Nephron progenitor cell (in vitro differentiated cells): Measurements from ENCODE around the gene CACNA1C.
A peak's percentile ranks its signal among the peaks of the same experiment; 100 is the strongest.

Experiments used
- DNase-seq: peaks from one replicate; pipeline ENCODE4 v3.0.0; 2021
- H3K27ac Mint-ChIP-seq: 2 replicates; pipeline ENCODE4 v1.8.0; 2021; ENCODE audit warnings: mild to moderate bottlenecking, moderate library complexity, mixed read lengths
- H3K27me3 Mint-ChIP-seq: 2 replicates; pipeline ENCODE4 v1.8.0; 2021; ENCODE audit warnings: mild to moderate bottlenecking, low read depth, mixed read lengths; ENCODE audit not compliant: poor library complexity
- H3K36me3 Mint-ChIP-seq: 2 replicates; pipeline ENCODE4 v1.8.0; 2021; ENCODE audit warnings: low read depth, mixed read lengths
- H3K4me1 Mint-ChIP-seq: 2 replicates; pipeline ENCODE4 v1.8.0; 2021; ENCODE audit warnings: mixed read lengths
- H3K4me3 Mint-ChIP-seq: 2 replicates; pipeline ENCODE4 v1.8.0; 2021; ENCODE audit warnings: mild to moderate bottlenecking, moderate library complexity, mixed read lengths
- H3K9me3 Mint-ChIP-seq: 2 replicates; pipeline ENCODE4 v1.8.0; 2021; ENCODE audit warnings: mild to moderate bottlenecking, moderate library complexity, mixed read lengths
- TF ChIP-seq, protein P1 (sequence below): fragments of 200-600 bp; sonication (generic); IDR thresholded peaks from 2 replicates; pipeline ENCODE4 v1.5.0; 2021; ENCODE audit warnings: antibody characterized with exemption

CACNA1C gene

GRCh38 chr12:2432856-2433255, 380.1 kb downstream of the CACNA1C start:
- TF ChIP-seq, protein P1, sequence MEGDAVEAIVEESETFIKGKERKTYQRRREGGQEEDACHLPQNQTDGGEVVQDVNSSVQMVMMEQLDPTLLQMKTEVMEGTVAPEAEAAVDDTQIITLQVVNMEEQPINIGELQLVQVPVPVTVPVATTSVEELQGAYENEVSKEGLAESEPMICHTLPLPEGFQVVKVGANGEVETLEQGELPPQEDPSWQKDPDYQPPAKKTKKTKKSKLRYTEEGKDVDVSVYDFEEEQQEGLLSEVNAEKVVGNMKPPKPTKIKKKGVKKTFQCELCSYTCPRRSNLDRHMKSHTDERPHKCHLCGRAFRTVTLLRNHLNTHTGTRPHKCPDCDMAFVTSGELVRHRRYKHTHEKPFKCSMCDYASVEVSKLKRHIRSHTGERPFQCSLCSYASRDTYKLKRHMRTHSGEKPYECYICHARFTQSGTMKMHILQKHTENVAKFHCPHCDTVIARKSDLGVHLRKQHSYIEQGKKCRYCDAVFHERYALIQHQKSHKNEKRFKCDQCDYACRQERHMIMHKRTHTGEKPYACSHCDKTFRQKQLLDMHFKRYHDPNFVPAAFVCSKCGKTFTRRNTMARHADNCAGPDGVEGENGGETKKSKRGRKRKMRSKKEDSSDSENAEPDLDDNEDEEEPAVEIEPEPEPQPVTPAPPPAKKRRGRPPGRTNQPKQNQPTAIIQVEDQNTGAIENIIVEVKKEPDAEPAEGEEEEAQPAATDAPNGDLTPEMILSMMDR: no peak

GRCh38 chr12:2435511-2435910, 382.7 kb downstream of the CACNA1C start:
- Mint-ChIP-seq H3K9me3 (peaks cover 4% of the 10 kb centered on the region), H3K4me3 (no peak overlapping the region), H3K36me3 (no peaks in the 10 kb centered on the region), H3K27ac (no peak overlapping the region), H3K4me1 (peaks cover 7% of the 10 kb centered on the region), H3K27me3 (peaks cover 17% of the 10 kb centered on the region)
- no peak for DNase-seq
- TF ChIP-seq, protein P1: no peak

More at GRCh38 chr12:2432856-2433255, 380.1 kb downstream of the CACNA1C start:
- Mint-ChIP-seq H3K4me1 (peaks cover 7% of the 10 kb centered on the region), H3K36me3 (no peaks in the 10 kb centered on the region), H3K27ac (no peak overlapping the region), H3K4me3 (no peak overlapping the region), H3K27me3 (peaks cover 19% of the 10 kb centered on the region), H3K9me3 (peaks cover 4% of the 10 kb centered on the region)
- DNase-seq: no peak

DNA sequence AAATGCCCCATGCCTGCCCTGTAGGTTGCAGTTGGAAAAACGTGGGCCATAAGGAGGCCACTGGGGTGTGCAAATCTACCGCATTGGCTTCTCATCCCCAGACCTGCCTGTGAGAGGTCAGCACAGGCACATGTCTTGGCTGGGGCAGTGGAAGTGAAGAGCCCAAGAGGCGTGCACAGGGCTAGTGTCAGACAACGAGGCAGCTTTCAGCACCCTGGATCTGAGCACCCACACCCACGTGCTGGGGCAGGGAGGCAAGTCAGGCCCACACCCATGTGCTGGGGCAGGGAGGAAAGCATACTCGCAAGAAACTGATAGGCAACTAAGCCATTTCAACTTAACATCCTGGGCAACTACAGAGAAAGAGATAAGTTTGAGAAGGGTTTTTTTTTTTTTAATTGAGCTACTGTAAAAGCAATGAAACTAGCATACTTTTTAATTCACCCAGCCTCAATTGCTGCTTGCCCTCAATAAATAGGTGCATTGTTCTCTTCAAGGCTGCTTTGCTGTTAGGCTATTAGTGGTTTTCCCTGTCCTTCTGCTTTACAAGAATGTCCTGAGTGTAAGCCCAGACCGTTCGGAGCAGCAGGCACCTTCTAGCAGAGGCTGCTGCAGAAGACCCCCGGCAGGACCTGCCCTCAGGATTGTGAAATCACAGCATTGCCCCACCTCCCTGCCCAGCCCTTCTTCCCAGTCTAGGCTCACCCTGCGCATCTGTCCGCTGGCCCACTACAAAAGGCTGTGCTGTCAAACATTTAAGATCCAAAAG, 386.7 kb downstream of the CACNA1C start:
- H3K4me1 Mint-ChIP-seq: peaks cover 14% of the 10 kb centered on the region
- TF ChIP-seq, protein P1: no peak
- no peaks in the 10 kb centered on the region for H3K9me3 Mint-ChIP-seq
- DNase-seq: no peak
- no peak overlapping the region for H3K27ac Mint-ChIP-seq
- peaks cover 30% of the 10 kb centered on the region for H3K27me3 Mint-ChIP-seq
- no peak overlapping the region for H3K4me3 Mint-ChIP-seq
- no peaks in the 10 kb centered on the region for H3K36me3 Mint-ChIP-seq

DNA sequence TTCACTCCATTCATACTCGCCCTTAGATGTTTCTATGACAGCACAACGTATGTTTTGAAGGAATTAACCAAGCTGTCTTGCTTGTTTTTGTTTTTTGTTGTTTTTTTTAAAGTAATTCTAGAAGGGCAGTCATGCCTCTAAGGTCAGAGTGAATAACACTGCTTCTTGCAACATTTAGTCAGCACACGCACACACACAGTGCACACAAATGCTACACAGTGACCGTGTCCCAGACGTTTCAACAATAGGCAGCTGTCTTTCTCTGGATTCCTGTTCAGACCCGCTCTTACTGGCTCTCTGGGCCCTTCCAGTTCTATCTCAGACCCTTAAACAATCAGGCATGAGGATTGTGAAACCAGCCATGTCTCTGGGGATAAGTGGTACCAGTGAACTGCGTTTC, 391.0 kb downstream of the CACNA1C start:
- peaks cover 39% of the 10 kb centered on the region for H3K27me3 Mint-ChIP-seq
- DNase-seq: no peak
- no peak overlapping the region for H3K4me3 Mint-ChIP-seq
- H3K4me1 Mint-ChIP-seq: peaks cover 38% of the 10 kb centered on the region
- no peaks in the 10 kb centered on the region for H3K36me3 Mint-ChIP-seq
- no peak overlapping the region for H3K27ac Mint-ChIP-seq
- no peaks in the 10 kb centered on the region for H3K9me3 Mint-ChIP-seq
- TF ChIP-seq, protein P1: no peak

DNA sequence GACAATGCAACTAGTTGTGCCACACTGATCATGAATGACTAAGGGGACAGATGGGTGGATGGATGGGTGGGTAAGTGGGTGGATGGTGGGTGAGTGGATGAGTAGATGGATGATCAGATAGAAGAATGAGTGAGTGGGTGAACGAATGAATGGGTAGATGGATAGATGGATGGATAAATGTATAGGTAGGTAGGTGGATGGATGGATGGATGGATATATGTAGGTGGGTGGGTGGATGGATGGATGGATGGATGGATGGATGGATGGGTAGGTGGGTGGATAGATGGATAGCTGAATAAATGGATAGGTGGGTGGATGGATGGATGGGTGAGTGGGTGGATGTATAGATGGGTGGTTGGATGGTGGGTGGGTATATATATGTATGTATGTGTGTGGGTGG, 393.2 kb downstream of the CACNA1C start:
- DNase-seq: no peak
- Mint-ChIP-seq H3K36me3 (no peaks in the 10 kb centered on the region), H3K27ac (no peak overlapping the region), H3K27me3 (peaks cover 32% of the 10 kb centered on the region), H3K9me3 (no peaks in the 10 kb centered on the region), H3K4me3 (no peak overlapping the region), H3K4me1 (peaks cover 49% of the 10 kb centered on the region)
- TF ChIP-seq, protein P1: no peak

DNA sequence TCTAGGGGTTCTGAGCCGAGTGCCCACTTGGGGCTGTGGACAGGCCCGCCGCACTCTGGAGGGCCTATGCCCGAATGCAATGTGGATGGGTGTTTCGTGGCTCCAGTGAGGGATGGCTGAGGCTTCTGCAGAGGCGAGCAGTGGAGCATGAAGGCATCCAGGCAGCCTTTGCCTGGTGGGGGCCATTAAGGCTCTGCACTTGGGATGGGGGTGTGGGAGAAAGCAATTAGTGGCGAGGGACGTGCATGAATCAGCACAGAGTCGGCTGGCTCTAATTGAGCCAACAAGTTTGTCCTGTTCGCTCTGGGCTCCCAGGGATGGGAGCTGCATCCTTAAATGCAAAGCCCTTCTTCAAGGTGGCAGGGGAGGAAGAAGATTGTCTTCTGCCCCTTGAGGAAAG, 395.1 kb downstream of the CACNA1C start:
- Mint-ChIP-seq H3K27me3 (peaks cover 20% of the 10 kb centered on the region), H3K4me3 (peak overlapping the region; percentile 24), H3K36me3 (no peaks in the 10 kb centered on the region), H3K9me3 (no peaks in the 10 kb centered on the region), H3K27ac (peak overlapping the region; percentile 70), H3K4me1 (peaks cover 49% of the 10 kb centered on the region)
- DNase-seq: peak; percentile 40
- TF ChIP-seq, protein P1: no peak
